ENCODE results near the gene LRRC4.

DNA sequence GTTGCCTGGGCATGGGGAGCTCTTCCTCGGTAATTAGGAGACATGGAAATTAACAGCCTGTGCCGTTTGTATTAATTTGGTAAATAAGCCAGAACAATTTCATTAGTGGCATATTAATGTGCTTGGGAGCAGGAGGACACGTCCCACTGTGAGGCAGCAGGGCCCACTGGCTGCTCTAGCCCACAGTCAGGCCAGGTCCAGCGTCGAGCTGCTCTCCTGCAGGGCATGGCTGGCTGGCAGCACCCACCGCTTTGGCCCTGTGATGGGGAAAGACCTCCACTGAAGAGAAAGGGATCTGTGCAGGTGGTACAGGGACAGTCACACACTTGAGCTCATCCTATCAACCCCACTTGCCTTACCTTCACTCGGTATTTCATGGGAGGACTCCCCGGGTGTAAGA lies 37.5 kb upstream of the LRRC4 start:
- TF ChIP-seq POLR2A (IDR thresholded peaks at IDR 0.05) = no peak
- TF ChIP-seq, protein P1, sequence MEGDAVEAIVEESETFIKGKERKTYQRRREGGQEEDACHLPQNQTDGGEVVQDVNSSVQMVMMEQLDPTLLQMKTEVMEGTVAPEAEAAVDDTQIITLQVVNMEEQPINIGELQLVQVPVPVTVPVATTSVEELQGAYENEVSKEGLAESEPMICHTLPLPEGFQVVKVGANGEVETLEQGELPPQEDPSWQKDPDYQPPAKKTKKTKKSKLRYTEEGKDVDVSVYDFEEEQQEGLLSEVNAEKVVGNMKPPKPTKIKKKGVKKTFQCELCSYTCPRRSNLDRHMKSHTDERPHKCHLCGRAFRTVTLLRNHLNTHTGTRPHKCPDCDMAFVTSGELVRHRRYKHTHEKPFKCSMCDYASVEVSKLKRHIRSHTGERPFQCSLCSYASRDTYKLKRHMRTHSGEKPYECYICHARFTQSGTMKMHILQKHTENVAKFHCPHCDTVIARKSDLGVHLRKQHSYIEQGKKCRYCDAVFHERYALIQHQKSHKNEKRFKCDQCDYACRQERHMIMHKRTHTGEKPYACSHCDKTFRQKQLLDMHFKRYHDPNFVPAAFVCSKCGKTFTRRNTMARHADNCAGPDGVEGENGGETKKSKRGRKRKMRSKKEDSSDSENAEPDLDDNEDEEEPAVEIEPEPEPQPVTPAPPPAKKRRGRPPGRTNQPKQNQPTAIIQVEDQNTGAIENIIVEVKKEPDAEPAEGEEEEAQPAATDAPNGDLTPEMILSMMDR (IDR thresholded peaks at IDR 0.05) = no peak

Data from prostate gland (tissue), 2 donors.